GM19324 (cell line): Measurements from ENCODE around the gene ARL5C.
"Not testable (repeated sequence)": the region's sequence is repeated elsewhere in the genome, so short reads cannot be mapped to it uniquely, and the experiment has no call there.

Experiments
- ATAC-seq: cut with Tn5 transposase; IDR thresholded peaks from one replicate; pipeline ENCODE4 v1.9.1; 2021; ENCODE audit warnings: mild to moderate bottlenecking, moderate library complexity; ENCODE audit not compliant: unreplicated experiment, low FRiP score

The ARL5C gene

GRCh38 chr17:39169518-39169917, 3.6 kb upstream of the ARL5C start:
- ATAC-seq, result no peak

GRCh38 chr17:39169101-39169500, 3.1 kb upstream of the ARL5C start:
- ATAC-seq, result no peak

- ATAC-seq, result not testable (repeated sequence)
These were observed 2.5 kb upstream of the ARL5C start for GRCh38 chr17:39168503-39168902.

- ATAC-seq, result no peak
These were observed 1.5 kb upstream of the ARL5C start for GRCh38 chr17:39167476-39167875.

DNA sequence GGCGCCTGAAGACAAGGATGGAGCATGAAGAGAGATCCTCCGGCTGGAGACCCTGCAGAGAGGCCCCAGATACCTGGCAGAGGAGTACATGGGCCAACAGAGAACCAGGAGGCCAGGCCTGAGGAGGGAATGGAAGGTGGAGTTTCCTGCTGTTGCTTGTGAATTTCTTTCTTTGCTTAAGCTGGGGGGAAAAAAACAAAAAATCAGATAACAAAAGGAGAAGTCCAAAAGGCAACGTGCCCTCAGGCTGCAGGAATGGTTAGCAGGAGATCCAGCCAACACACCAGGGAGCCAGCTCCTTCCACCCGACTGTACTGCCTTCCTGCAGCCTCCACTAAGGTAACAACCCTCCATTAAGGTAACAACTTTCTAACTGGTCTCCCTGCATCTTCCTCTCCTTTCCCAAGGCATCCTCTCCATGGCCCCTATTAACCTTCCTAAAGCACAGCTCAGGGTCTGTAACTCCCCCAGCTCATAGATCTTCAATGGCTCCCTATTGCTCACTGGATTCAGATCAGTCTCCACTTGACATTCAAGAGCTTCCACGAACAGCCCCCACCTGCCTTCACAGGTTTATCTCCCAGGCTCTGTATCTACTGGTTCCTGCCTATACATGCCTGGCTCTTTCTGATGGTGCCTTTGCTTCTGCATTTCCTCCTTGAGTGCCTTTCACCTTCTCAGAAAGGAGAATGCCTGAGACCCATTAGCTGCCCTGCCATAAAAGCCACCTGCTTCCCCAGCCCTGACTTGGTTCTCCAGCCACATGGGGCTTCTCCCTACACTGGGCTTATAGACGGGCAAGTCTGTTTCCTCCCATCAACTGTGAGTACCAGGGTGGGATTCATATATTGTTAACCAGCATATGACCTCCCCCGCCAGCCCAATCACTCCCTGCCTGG, 725 bp upstream of the ARL5C start:
- ATAC-seq, result no peak

DNA sequence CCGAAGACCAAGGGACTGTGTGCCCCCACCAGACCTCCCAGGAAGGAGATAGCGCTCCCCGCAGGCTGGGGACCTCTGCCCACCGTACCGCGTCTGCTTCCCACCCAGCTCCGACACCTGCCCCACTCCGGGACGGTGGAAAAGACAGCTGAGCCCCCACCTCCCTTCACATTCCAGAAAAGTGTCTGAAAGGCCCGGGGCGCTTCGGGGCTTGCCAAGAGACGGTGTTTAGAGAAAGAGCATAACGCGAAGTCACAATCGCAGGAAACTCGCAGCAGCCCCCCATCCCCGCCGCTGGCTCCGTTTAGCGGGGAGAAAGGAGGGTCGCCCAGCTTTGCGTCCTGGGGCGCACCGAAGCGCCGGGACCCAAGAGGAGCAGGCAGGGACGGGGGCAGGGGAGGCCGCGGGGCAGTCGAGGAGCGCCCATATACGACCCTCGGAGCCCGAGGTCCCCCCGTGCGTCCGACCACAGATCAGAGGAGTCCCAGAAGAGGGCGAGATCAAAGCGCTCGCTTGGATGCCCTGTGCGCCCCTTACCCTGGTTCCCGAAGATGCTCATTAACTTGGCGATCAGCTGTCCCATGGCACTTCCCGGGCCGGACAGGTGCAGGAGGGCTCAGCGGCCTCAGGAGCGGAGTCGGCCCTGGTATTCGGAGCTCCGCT, 652 bp downstream of the ARL5C start:
- no peak for ATAC-seq

DNA sequence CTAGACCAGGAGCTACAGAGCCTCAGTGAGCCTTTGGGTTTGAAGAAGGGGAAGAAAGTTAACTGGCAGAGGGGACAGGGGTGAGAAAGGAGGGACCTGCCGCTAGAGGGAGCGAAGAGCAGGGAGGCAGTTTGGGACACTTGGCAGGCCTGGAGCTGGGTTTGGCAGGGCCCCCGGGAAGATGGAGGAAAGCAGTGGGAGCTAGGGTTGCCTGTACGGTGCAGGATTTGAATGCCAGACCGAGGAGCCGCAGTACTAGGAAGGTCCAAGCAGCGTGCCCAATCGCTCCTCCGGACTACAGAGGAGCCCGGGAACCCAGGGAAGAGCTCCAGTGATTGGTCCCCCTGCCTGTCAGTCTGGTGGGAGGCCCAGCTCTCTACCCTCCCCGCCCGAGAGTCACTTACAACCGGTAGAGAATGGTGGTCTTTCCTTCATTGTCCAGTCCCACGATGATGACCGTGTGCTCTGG, 1.3 kb downstream of the ARL5C start:
- ATAC-seq, result peak; percentile 49

DNA sequence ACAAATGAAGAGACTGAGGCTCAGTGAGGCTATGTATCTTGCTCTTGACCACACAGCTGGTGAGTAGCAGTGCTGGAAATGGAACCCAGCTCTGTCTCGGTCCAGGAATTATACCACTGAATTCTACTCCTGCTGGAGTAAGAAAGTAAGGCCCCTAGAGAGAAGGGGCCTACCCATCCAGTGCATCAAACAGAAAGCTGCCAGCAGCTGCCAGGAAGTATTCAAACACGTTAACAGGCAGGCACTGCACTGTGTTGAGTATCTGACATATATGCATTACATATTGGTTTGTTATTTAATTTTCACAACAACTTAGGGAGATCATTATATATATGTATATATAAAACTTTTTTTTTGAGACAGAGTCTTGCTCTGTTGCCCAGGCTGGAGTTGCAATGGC, 4.0 kb downstream of the ARL5C start:
- ATAC-seq, result no peak

- no peak for ATAC-seq
These were observed 7.3 kb downstream of the ARL5C start for GRCh38 chr17:39158623-39159022.

GRCh38 chr17:39156491-39156890, 9.5 kb downstream of the ARL5C start:
- ATAC-seq, result no peak

GRCh38 chr17:39155654-39156053, 10.3 kb downstream of the ARL5C start:
- ATAC-seq, result no peak

- peak; percentile 60 for ATAC-seq
These were observed 12.3 kb downstream of the ARL5C start for GRCh38 chr17:39153599-39154051.

DNA sequence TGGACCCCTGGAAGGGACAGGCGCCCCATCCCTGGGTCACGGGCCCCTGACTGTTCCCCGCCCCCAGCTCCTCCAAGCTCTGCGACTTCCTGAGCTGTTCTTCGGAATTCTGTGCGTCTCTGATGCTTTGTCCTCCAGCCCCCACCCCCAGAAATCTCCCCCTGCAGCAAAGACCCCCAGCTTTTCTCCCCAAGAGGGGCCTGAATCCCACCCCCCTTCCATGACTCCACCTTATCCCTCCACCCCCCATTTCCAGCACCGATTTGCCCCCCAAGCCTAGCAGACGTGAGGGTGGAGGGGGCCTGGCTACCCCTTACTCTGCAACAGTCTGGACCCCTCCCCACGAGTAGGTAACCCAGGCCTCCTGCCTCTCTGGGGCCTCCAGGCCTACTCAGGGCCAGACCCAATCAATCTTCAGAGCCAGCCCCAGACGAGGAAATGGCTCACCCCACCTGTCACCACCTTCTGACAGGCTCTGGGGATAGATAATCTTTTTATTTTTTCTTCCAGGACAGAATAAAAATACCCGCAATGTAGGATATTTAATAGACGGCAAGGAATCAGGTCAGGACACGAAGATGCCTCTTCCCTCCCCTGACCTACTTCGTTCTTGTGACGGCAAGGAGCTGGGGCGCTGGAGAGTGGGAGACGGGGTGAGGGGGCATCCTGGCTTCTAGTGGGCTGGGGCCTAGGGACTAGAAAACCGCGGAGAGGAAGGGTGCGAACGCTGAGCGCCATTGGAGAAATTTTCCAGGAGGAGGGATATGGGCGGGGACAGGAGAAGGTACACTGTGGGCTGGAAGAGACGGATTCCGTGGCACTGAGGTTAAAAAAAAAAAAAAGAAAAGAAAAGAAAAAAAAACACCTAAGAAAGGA, 13.8 kb downstream of the ARL5C start:
- no peak for ATAC-seq

DNA sequence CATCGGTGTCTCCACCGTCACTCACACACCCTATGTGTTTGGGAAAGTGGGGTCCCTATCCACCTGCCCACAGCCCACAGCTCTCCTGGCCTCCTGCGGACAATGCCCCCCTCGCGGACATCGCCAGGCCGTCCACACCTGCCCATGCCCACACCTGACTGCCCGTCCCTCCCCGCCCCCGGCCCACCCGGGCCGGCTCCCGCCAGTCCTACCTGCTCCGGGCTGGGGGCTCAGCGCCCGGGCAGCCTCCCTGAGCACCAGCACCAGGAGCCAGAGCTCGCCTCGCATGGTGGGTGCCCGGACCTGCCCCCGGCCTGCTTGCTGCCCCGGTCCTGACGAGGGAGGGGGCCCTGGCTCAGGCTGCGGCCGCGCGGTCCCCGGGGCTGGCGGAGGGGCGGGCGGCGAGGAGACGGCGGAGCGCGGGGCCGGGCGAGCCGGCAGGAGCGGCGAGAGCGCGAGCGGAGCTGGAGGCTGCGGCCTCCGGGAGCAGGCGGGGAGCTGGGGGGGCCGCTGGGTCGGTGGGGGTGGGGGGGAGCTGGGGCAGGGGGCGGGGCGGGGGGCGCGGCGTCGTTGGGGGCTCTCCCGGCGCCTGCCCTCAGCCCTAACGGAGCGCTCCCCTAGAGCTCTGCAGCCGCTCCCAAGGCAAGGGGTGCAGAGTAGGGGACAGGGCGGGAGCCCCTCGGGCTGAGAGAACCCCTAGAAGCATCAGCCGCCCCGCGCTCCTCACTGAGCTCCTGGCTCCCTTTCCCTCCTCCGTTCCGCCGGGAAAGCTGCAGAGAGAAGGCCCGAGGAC, 14.6 kb downstream of the ARL5C start, which contains the start of gene PLXDC1:
Gene PLXDC1 (minus strand): TSS at position 488 of the 793 bp plus-strand sequence. CDS start 200 bp downstream, at position 288.
- ATAC-seq, result no peak

- no peak for ATAC-seq
These were observed 15.2 kb downstream of the ARL5C start for GRCh38 chr17:39150795-39151149.

DNA sequence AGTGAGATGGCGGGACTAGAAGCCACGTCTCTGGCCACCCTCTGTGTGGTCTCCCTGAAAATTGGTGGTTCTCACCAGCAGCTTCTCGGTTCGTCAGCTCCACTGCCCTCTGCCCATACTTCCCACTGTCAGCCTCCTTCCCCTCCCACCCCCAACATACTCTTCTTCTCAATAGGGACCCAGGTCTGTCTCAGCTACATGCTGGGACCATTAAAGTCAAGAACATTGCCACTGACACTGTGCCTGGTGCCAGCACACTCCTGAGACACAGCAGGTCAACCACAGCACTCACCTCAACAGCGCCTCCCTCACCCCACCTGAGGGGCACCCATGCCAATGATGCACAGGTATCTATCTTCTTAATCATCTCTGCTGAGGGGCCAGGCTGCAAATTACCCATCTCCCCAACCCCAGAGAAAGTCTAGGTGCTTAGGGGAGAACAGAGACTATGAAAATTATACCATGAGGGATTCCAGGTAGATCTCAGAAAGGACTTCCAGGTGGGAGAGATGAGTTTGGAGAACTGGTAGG, 15.8 kb downstream of the ARL5C start:
- ATAC-seq, result no peak

- ATAC-seq, result no peak
These were observed 18.5 kb downstream of the ARL5C start for GRCh38 chr17:39147221-39148185.

DNA sequence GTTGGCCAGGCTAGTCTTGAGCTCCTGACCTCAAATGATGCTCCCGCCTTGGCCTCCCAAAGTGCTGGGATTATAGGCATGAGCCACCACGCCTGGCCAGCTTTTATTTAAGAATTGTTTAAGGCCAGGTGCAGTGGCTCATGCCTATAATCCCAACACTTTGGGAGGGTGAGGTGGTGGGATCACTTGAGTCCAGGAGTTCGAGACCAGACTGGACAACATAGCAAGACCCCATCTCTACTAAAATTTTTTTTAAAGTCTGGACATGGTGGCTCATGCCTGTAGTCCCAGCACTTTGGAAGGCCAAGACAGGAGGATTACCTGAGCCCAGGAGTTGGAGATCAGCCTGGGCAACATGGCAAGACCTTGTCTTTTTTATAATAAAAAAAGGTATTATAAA, 19.7 kb downstream of the ARL5C start:
- no peak for ATAC-seq
